NCI-H524 treated with DMSO at 0.1 percent for 48 hours (cell line): ENCODE results near the gene CXCL3.
"Not testable (repeated sequence)": the region's sequence is repeated elsewhere in the genome, so short reads cannot be mapped to it uniquely, and the experiment has no call there.

Experiments
- DNase-seq: peaks from one replicate; lab custom pipeline; 2025; lab: John Stamatoyannopoulos, UW

The CXCL3 gene

GRCh38 chr4:74038425-74039314, at the start of gene CXCL3:
Gene CXCL3 (minus strand): TSS chr4:74038689. CDS start chr4:74038611, 78 bp downstream.
- DNase-seq, result no peak

- DNase-seq, result no peak
Measured at GRCh38 chr4:74087481-74087880, 49.0 kb upstream of the CXCL3 start.

GRCh38 chr4:74085669-74086068, 47.2 kb upstream of the CXCL3 start:
- no peak for DNase-seq

- no peak for DNase-seq
Measured at GRCh38 chr4:74084984-74085383, 46.5 kb upstream of the CXCL3 start.

GRCh38 chr4:74083546-74083945, 45.1 kb upstream of the CXCL3 start:
- DNase-seq, result no peak

GRCh38 chr4:74081035-74081434, 42.5 kb upstream of the CXCL3 start:
- no peak for DNase-seq

GRCh38 chr4:74080351-74080750, 41.9 kb upstream of the CXCL3 start:
- DNase-seq, result not testable (repeated sequence)

- not testable (repeated sequence) for DNase-seq
Measured at GRCh38 chr4:74079024-74079423, 40.5 kb upstream of the CXCL3 start.

GRCh38 chr4:74073358-74073757, 34.9 kb upstream of the CXCL3 start:
- no peak for DNase-seq

GRCh38 chr4:74072739-74073138, 34.2 kb upstream of the CXCL3 start:
- DNase-seq, result no peak

GRCh38 chr4:74067586-74067985, 29.1 kb upstream of the CXCL3 start:
- DNase-seq, result no peak

- DNase-seq, result no peak
Measured at GRCh38 chr4:74066232-74066631, 27.7 kb upstream of the CXCL3 start.

- DNase-seq, result no peak
Measured at GRCh38 chr4:74065115-74065642, 26.7 kb upstream of the CXCL3 start.

- DNase-seq, result no peak
Measured at GRCh38 chr4:74063859-74064258, 25.4 kb upstream of the CXCL3 start.

GRCh38 chr4:74062953-74063352, 24.5 kb upstream of the CXCL3 start:
- no peak for DNase-seq

- no peak for DNase-seq
Measured at GRCh38 chr4:74061430-74061829, 22.9 kb upstream of the CXCL3 start.

- no peak for DNase-seq
Measured at GRCh38 chr4:74059161-74059829, 20.8 kb upstream of the CXCL3 start.

- no peak for DNase-seq
Measured at GRCh38 chr4:74058048-74058651, 19.7 kb upstream of the CXCL3 start.

GRCh38 chr4:74057588-74057987, 19.1 kb upstream of the CXCL3 start:
- no peak for DNase-seq

GRCh38 chr4:74056858-74057562, 18.5 kb upstream of the CXCL3 start:
- no peak for DNase-seq

- DNase-seq, result no peak
Measured at GRCh38 chr4:74056114-74056857, 17.8 kb upstream of the CXCL3 start.
